HepG2 (cell line): ENCODE results near the gene KATNBL1. TPM values are rescaled to one million over a fixed set of nuclear protein-coding genes. Genes with fewer than 3 reads are reported as not detected.

Source experiments
- AHR ChIP-seq: IDR thresholded peaks from 2 replicates; pipeline ENCODE4 v1.6.1; 2018; ENCODE audit warnings: missing genetic modification reagents, missing compliant biosample characterization
- GMEB2 ChIP-seq: IDR thresholded peaks from 2 replicates; pipeline ENCODE4 v1.6.1; 2016; ENCODE audit warnings: missing biosample characterization, missing genetic modification reagents, low read depth
- NKX3-1 ChIP-seq: sonication (generic); formaldehyde crosslinking; IDR thresholded peaks from 2 replicates; pipeline ENCODE4 v1.5.0; 2020; ENCODE audit warnings: missing genetic modification reagents
- ONECUT2 ChIP-seq: sonication (generic); formaldehyde crosslinking; IDR thresholded peaks from 2 replicates; pipeline ENCODE4 v1.4.0; 2020; ENCODE audit warnings: missing genetic modification reagents
- PLRG1 ChIP-seq: fragments of 450-650 bp; conservative IDR thresholded peaks from 2 replicates; pipeline ENCODE4 v1.6.1; 2016
- SRSF1 ChIP-seq: fragments of 200-400 bp; formaldehyde crosslinking; optimal IDR thresholded peaks from 2 replicates; pipeline ENCODE3; 2017; ENCODE audit warnings: mild to moderate bottlenecking, low read depth, low read length, moderate library complexity
- TBX3 ChIP-seq: fragments of 450-650 bp; IDR thresholded peaks from 2 replicates; pipeline ENCODE4 v1.6.1; 2017; ENCODE audit warnings: antibody characterized with exemption, mild to moderate bottlenecking, inconsistent platforms, borderline replicate concordance
- TIGD3 ChIP-seq: sonication (generic); formaldehyde crosslinking; IDR thresholded peaks from 2 replicates; pipeline ENCODE4 v1.5.1; 2020; ENCODE audit warnings: mild to moderate bottlenecking, missing genetic modification reagents, borderline replicate concordance
- WIZ ChIP-seq: sonication (generic); formaldehyde crosslinking; IDR thresholded peaks from 2 replicates; pipeline ENCODE4 v1.5.1; 2020; ENCODE audit warnings: mild to moderate bottlenecking, missing genetic modification reagents
- XRCC5 ChIP-seq: fragments of 200-400 bp; formaldehyde crosslinking; optimal IDR thresholded peaks from 2 replicates; pipeline ENCODE3; 2017; ENCODE audit warnings: mild to moderate bottlenecking, low read length
- ZBTB25 ChIP-seq: IDR thresholded peaks from 2 replicates; pipeline ENCODE4 v1.6.1; 2018; ENCODE audit warnings: missing genetic modification reagents
- ZBTB44 ChIP-seq: sonication (generic); formaldehyde crosslinking; IDR thresholded peaks from 2 replicates; pipeline ENCODE4 v1.4.0; 2020; ENCODE audit warnings: missing genetic modification reagents
- ZFP91 ChIP-seq: sonication (generic); formaldehyde crosslinking; IDR thresholded peaks from 2 replicates; pipeline ENCODE4 v1.9.0; 2022; ENCODE audit warnings: missing genetic modification reagents, mild to moderate bottlenecking, borderline replicate concordance
- ZNF230 ChIP-seq: sonication (generic); formaldehyde crosslinking; IDR thresholded peaks from 2 replicates; pipeline ENCODE4 v1.4.0; 2020; ENCODE audit warnings: mild to moderate bottlenecking, missing genetic modification reagents
- ZNF256 ChIP-seq: sonication (generic); formaldehyde crosslinking; conservative IDR thresholded peaks from 2 replicates; pipeline ENCODE4 v1.4.0; 2020; ENCODE audit warnings: missing genetic modification reagents
- ZNF3 ChIP-seq: IDR thresholded peaks from 2 replicates; pipeline ENCODE4 v1.7.0; 2017; ENCODE audit warnings: inconsistent platforms
- ZNF30 ChIP-seq: sonication (generic); formaldehyde crosslinking; IDR thresholded peaks from 2 replicates; pipeline ENCODE4 v1.5.0; 2020; ENCODE audit warnings: mild to moderate bottlenecking, missing genetic modification reagents
- ZNF513 ChIP-seq: sonication (generic); formaldehyde crosslinking; conservative IDR thresholded peaks from 2 replicates; pipeline ENCODE4 v1.5.0; 2020; ENCODE audit warnings: missing genetic modification reagents
- ZNF83 ChIP-seq: sonication (generic); formaldehyde crosslinking; IDR thresholded peaks from 2 replicates; pipeline ENCODE4 v1.4.0; 2020; ENCODE audit warnings: missing genetic modification reagents, mild to moderate bottlenecking, borderline replicate concordance
- ZNF879 ChIP-seq: sonication (generic); formaldehyde crosslinking; IDR thresholded peaks from 2 replicates; pipeline ENCODE4 v1.8.1; 2023; ENCODE audit warnings: missing genetic modification reagents
- polyA plus RNA-seq, 8 experiments: library from polyadenylated mRNA; depleted of rRNA in 3 of 8; stranded (reverse) in 7 of 8; unstranded in 1 of 8; fragments of >200 nt; fragmentation: Illumina TruSeq in 4 of 8; extraction: Trizol in 4 of 8; gene quantifications; 2 replicates each; pipeline versions ENCODE4 v1.2.1 to v1.2.3, GENCODE V29; 2011 to 2016; ENCODE audit warnings: low read depth in 4 of 8, missing spikeins in 1 of 8, mixed read lengths in 1 of 8; ENCODE audit not compliant: insufficient read depth in 1 of 8
- total RNA-seq, 5 experiments: library from RNA; depleted of rRNA; stranded (reverse); fragments of >200 nt; fragmentation: Illumina TruSeq; extraction: Trizol; gene quantifications; 2 replicates each; pipeline ENCODE4 v1.2.3, GENCODE V29; 2016; ENCODE audit warnings: low read depth in 1 of 5

The KATNBL1 gene
- total and polyA plus RNA-seq, 2 of the 13 experiments (the other 11 are each of a cell fraction or from before 2014, with no cell fraction given) = 23.4 to 42.8 TPM

- TF ChIP-seq ZNF513 (CRISPR knock-in tag) (no peak), ONECUT2 (CRISPR knock-in tag) (no peak; the same call in 1 of the 2 replicates), ZNF83 (CRISPR knock-in tag) (peak; percentile 78; the same call in 1 of the 2 replicates), NKX3-1 (CRISPR knock-in tag) (no peak; the same call in 1 of the 2 replicates), ZBTB44 (CRISPR knock-in tag) (no peak), ZNF230 (CRISPR knock-in tag) (no peak), ZNF256 (CRISPR knock-in tag) (no peak), TIGD3 (CRISPR knock-in tag) (no peak), ZNF30 (CRISPR knock-in tag) (no peak), XRCC5 (peak; percentile 12), TBX3 (no peak), AHR (CRISPR knock-in tag) (no peak), PLRG1 (no peak), ZBTB25 (CRISPR knock-in tag) (peak; percentile 76; the same call in 1 of the 2 replicates), GMEB2 (CRISPR knock-in tag) (peak; percentile 60), ZFP91 (CRISPR knock-in tag) (peak; percentile 83; the same call in 1 of the 2 replicates), WIZ (no peak), SRSF1 (no peak), ZNF3 (no peak), ZNF879 (no peak)
These were observed 108.3 kb downstream of the KATNBL1 start, which contains the start of the genes EMC7 and PGBD4 (continued) for GRCh38 chr15:34101366-34102174.
